Endothelial cell of umbilical vein (primary cell): ENCODE results near the gene FOXL2. TPM values are rescaled to one million over a fixed set of nuclear protein-coding genes. Genes with fewer than 3 reads are reported as not detected.

ENCODE experiments used
- BruUV-seq: library from RNA; stranded (reverse); fragments of 400-500 nt; replicated peaks from 2 replicates; lab custom pipeline; 2021; lab: Mats Ljungman, UMichigan
- CTCF ChIA-PET: fragments of 300-600, 350-600 bp; sonication (Branson Sonifier 250); formaldehyde crosslinking; loops from one replicate; lab custom pipeline; 2021; ENCODE audit warnings: antibody characterized with exemption, inconsistent platforms; lab: Charles Lee
- POLR2A ChIA-PET: fragments of 300-600, 350-600 bp; sonication (Branson Sonifier 250); formaldehyde crosslinking; loops from one replicate; lab custom pipeline; 2021; ENCODE audit warnings: antibody characterized with exemption, inconsistent platforms; lab: Charles Lee
- DNase-seq: peaks from one replicate; pipeline ENCODE4 v3.0.0-alpha.2; 2011; ENCODE audit warnings: low read depth, low spot score
- FAIRE-seq: peaks from 2 replicates; lab custom pipeline; 2011; peaks lifted over from hg19 to GRCh38; lab: Jason Lieb, UNC
- H2AFZ ChIP-seq: 2 replicates; pipeline ENCODE4 v1.6.0; 2012; ENCODE audit warnings: low read depth, low read length, control low read depth, inconsistent platforms
- H3K27ac ChIP-seq: 2 replicates; pipeline ENCODE4 v1.5.1; 2011; ENCODE audit warnings: low read depth, mild to moderate bottlenecking, control low read depth, low read length, moderate library complexity; ENCODE audit not compliant: insufficient read depth
- H3K27me3 ChIP-seq, 2 experiments: 2 replicates each; pipeline versions ENCODE4 v1.6.0 to v1.6.1; 2011; ENCODE audit warnings: low read length in 2 of 2, mixed read lengths in 1 of 2; ENCODE audit not compliant: control insufficient read depth in 2 of 2, insufficient read depth in 2 of 2
- H3K36me3 ChIP-seq, 2 experiments: 2 replicates in 1 of 2; 3 replicates in 1 of 2; pipeline ENCODE4 v1.5.1; 2011; ENCODE audit warnings: low read length in 2 of 2, mild to moderate bottlenecking in 1 of 2, moderate library complexity in 1 of 2; ENCODE audit not compliant: control insufficient read depth in 2 of 2, insufficient read depth in 2 of 2; ENCODE audit errors: extremely low read depth in 1 of 2
- H3K4me1 ChIP-seq: 3 replicates; pipeline ENCODE4 v1.5.1; 2011; ENCODE audit warnings: mild to moderate bottlenecking, low read length; ENCODE audit not compliant: control insufficient read depth, insufficient read depth; ENCODE audit errors: extremely low read depth
- H3K4me2 ChIP-seq: 2 replicates; pipeline ENCODE4 v1.6.1; 2011; ENCODE audit warnings: low read length, control low read depth, mixed read lengths; ENCODE audit not compliant: insufficient read depth
- H3K4me3 ChIP-seq, 3 experiments: fragments of 200-600 bp in 1 of 3; sonication (generic), shearing (Covaris generic) in 1 of 3; replicated peaks in 1 of 3; 2 replicates each; pipeline ENCODE4 v1.5.1; 2011 to 2016; ENCODE audit warnings: control low read depth in 3 of 3, low read length in 3 of 3, mild to moderate bottlenecking in 2 of 3, inconsistent platforms in 1 of 3, low read depth in 1 of 3, moderate library complexity in 1 of 3; ENCODE audit not compliant: insufficient read depth in 1 of 3
- H3K79me2 ChIP-seq: 2 replicates; pipeline ENCODE4 v1.6.0; 2012; ENCODE audit warnings: low read length, inconsistent platforms; ENCODE audit not compliant: control insufficient read depth, insufficient read depth
- H3K9ac ChIP-seq: replicated peaks from 2 replicates; pipeline ENCODE3; 2011; ENCODE audit warnings: low read length, control low read depth; ENCODE audit not compliant: insufficient read depth; ENCODE audit errors: extremely low read depth
- H3K9me1 ChIP-seq: replicated peaks from 3 replicates; pipeline ENCODE4 v1.6.0; 2011; ENCODE audit warnings: mild to moderate bottlenecking, low read length; ENCODE audit not compliant: control insufficient read depth, insufficient read depth; ENCODE audit errors: extremely low read depth
- H3K9me3 ChIP-seq: replicated peaks from 2 replicates; pipeline ENCODE4 v1.5.1; 2012; ENCODE audit warnings: low read length, inconsistent platforms; ENCODE audit not compliant: control insufficient read depth, insufficient read depth
- H4K20me1 ChIP-seq: replicated peaks from 2 replicates; pipeline ENCODE3; 2011; ENCODE audit warnings: mild to moderate bottlenecking, low read length; ENCODE audit not compliant: control insufficient read depth, insufficient read depth; ENCODE audit errors: extremely low read depth
- CTCF ChIP-seq, 2 donors: IDR thresholded peaks; 1 replicate in 1 of 2; 2 replicates in 1 of 2; pipeline ENCODE4 v1.5.1; 2011; ENCODE audit warnings: low read length in 2 of 2, mild to moderate bottlenecking in 2 of 2, moderate library complexity in 2 of 2, control low read depth in 1 of 2, inconsistent platforms in 1 of 2, low read depth in 1 of 2; ENCODE audit not compliant: insufficient read depth in 1 of 2; ENCODE audit errors: extremely low read depth in 1 of 2
- EZH2 ChIP-seq: IDR thresholded peaks from 2 replicates; pipeline ENCODE4 v1.6.1; 2012; ENCODE audit warnings: borderline replicate concordance, low read depth, mild to moderate bottlenecking, moderate library complexity, low read length, inconsistent platforms; ENCODE audit not compliant: severe bottlenecking
- FOS ChIP-seq: IDR thresholded peaks from 2 replicates; pipeline ENCODE4 v1.6.1; 2011; ENCODE audit warnings: mild to moderate bottlenecking, low read length, moderate library complexity, borderline replicate concordance; ENCODE audit not compliant: insufficient read depth
- GATA2 ChIP-seq: IDR thresholded peaks from 2 replicates; pipeline ENCODE4 v1.7.0; 2011; ENCODE audit warnings: low read depth, mild to moderate bottlenecking, moderate library complexity, mixed read lengths, low read length; ENCODE audit not compliant: insufficient read length, insufficient read depth
- JUN ChIP-seq: IDR thresholded peaks from 2 replicates; pipeline ENCODE4 v1.6.1; 2011; ENCODE audit warnings: borderline replicate concordance, low read depth; ENCODE audit not compliant: insufficient read length, insufficient read depth
- MAX ChIP-seq: IDR thresholded peaks from 2 replicates; pipeline ENCODE4 v1.6.1; 2011; ENCODE audit not compliant: insufficient read depth, insufficient read length
- MYC ChIP-seq: IDR thresholded peaks from one replicate; pipeline ENCODE4 v1.6.1; 2011; ENCODE audit warnings: mild to moderate bottlenecking, low read depth, low read length
- POLR2A ChIP-seq: IDR thresholded peaks from 2 replicates; pipeline ENCODE4 v1.6.1; 2012; ENCODE audit warnings: low read depth, mild to moderate bottlenecking, control low read depth, low read length
- POLR2AphosphoS5 ChIP-seq: IDR thresholded peaks from 2 replicates; pipeline ENCODE4 v1.6.1; 2012; ENCODE audit warnings: low read depth, mild to moderate bottlenecking, control low read depth, low read length, moderate library complexity; ENCODE audit not compliant: insufficient read depth
- dilution Hi-C: fragments of 300-500 bp; cut with MboI; formaldehyde crosslinking; loops from one replicate; pipeline ENCODE4 v1.15.0; 2019; ENCODE audit warnings: low sequenced_read_pairs; ENCODE audit not compliant: extremely low pct_ligation_motif_present
- intact Hi-C: fragments of 100-400 bp; cut with micrococcal nuclease; formaldehyde crosslinking; loops from one replicate; pipeline ENCODE4 v1.10.0; 2022
- polyA plus RNA-seq, 4 experiments: library from polyadenylated mRNA; depleted of rRNA in 3 of 4; stranded (reverse) in 3 of 4; unstranded in 1 of 4; fragments of >200 nt; gene quantifications; 2 replicates each; pipeline versions ENCODE4 v1.2.1 to v1.2.3, GENCODE V29; 2011 to 2012; ENCODE audit warnings: missing spikeins in 1 of 4
- total RNA-seq: library from RNA; stranded (reverse); gene quantifications from 2 replicates; pipeline ENCODE4 v1.2.3, GENCODE V29; 2021

FOXL2 gene
- total and polyA plus RNA-seq, 2 donors (not counting 3 experiments of a cell fraction or from before 2014, with no cell fraction given) = not detected

DNA sequence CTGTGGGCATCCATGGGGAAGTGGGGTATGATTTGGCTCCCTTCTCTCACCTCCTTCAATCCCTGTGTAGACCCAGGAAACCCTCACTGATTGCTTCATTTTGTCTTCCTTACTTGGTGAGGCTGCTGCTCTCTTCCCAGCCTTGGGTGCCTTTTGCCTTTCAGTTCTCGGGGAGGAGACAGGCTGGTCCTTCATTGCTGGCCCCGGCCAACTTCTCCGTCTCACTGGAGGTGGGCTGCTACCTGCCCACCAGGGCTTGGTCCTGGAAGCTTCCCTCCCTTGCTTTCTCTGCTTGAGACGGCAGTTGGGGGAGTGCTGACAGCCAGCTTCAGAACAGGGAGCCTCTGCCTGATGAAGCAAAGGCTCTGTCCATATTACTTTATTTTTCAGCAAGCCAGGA lies 4.7 kb downstream of the FOXL2 start:
- DNase-seq (no peak), FAIRE-seq (no peak)
- Histone ChIP-seq H3K4me1 (peaks cover 10% of the 10 kb centered on the region), H3K27ac (no peak overlapping the region), H3K4me2 (no peak overlapping the region), H3K9ac (no peak overlapping the region), H3K4me3 (no peak overlapping the region), H3K36me3 (no peaks in the 10 kb centered on the region), H3K9me1 (no peaks in the 10 kb centered on the region), H4K20me1 (no peaks in the 10 kb centered on the region), H2AFZ (no peak overlapping the region), H3K9me3 (no peaks in the 10 kb centered on the region), H3K79me2 (no peaks in the 10 kb centered on the region), H3K27me3 (peaks cover 79 to 99% of the 10 kb centered on the region in 2 experiments)
- dilution Hi-C loops = no loop called here
- TF ChIP-seq POLR2A (no peak), JUN (no peak), MAX (no peak), GATA2 (no peak), POLR2AphosphoS5 (no peak), FOS (no peak), MYC (no peak), EZH2 (no peak), CTCF (IDR thresholded peaks at IDR 0.05; ENCODE audit: extremely low read depth in 1 of 2, insufficient read depth in 1 of 2, low read depth in 1 of 2, low read length in 2 of 2) (no peak)
- ChIA-PET CTCF (interaction anchor here (0.7 to 1.0 kb wide), 2 partner anchors 19 to 38 kb away, joined by 3 to 5 read pairs; no protein-coding TSS in a partner anchor), POLR2A (no interaction called here)
- no TSS peak for BruUV-seq
- intact Hi-C loops = loop anchor here (10.0 kb wide), 1 partner anchor 597 kb away; the partner anchor contains the start of gene MRAS
